Prostate gland (tissue), 2 donors: ENCODE measurements around the gene TMPRSS7. TPM values are rescaled to one million over a fixed set of nuclear protein-coding genes. Genes with fewer than 3 reads are reported as not detected.

Source experiments
- DNase-seq: peaks from one replicate; pipeline ENCODE4 v3.0.0-alpha.2; 2019; ENCODE audit warnings: low spot score
- H3K27ac ChIP-seq, 2 donors: fragments of 200-600 bp; sonication (generic); 2 replicates each; pipeline ENCODE4 v1.5.1; 2017 to 2019
- H3K27me3 ChIP-seq: fragments of 200-600 bp; sonication (generic); replicated peaks from 2 replicates; pipeline ENCODE4 v1.5.1; 2019; ENCODE audit not compliant: insufficient read depth
- H3K36me3 ChIP-seq, 2 donors: fragments of 200-600 bp; sonication (generic); 1 replicate in 1 of 2; 2 replicates in 1 of 2; pipeline versions ENCODE4 v1.5.1 to v1.8.1; 2017 to 2019
- H3K4me1 ChIP-seq: fragments of 200-600 bp; sonication (generic); replicated peaks from 2 replicates; pipeline ENCODE4 v1.5.1; 2019
- H3K4me3 ChIP-seq, 2 donors: fragments of 200-600 bp; sonication (generic); 2 replicates each; pipeline ENCODE4 v1.5.1; 2017 to 2019
- H3K9me3 ChIP-seq: fragments of 200-600 bp; sonication (generic); 2 replicates; pipeline ENCODE4 v1.5.1; 2017
- POLR2A ChIP-seq: fragments of 450-650 bp; IDR thresholded peaks from one replicate; pipeline ENCODE4 v1.6.1; 2016; ENCODE audit warnings: antibody characterized with exemption, mild to moderate bottlenecking
- POLR2AphosphoS5 ChIP-seq: sonication (generic); formaldehyde crosslinking; IDR thresholded peaks from one replicate; pipeline ENCODE4 v1.6.1; 2017; ENCODE audit warnings: antibody characterized with exemption
- WGBS: methylation state at CpG from one replicate; pipeline ENCODE4 v1.1.5; 2018; 5-methylcytosine and 5-hydroxymethylcytosine counted together
- intact Hi-C: fragments of 100-400 bp; cut with DNase I; formaldehyde crosslinking; loops from one replicate; pipeline ENCODE4 v1.14.2; 2022
- total RNA-seq, 2 donors: library from RNA; depleted of rRNA; stranded (reverse); fragments of >200 nt; gene quantifications; one replicate each; pipeline ENCODE4 v1.1.0, GENCODE V29; 2016
- TF ChIP-seq, protein P1 (sequence below), 4 experiments: fragments of 200-600 bp in 2 of 4; fragments of 450-650 bp in 2 of 4; sonication (generic) in 2 of 4; IDR thresholded peaks; 1 replicate in 3 of 4; 2 replicates in 1 of 4; pipeline ENCODE4 v1.5.1; 2016 to 2019; ENCODE audit warnings: antibody characterized with exemption in 4 of 4, mild to moderate bottlenecking in 2 of 4, moderate library complexity in 2 of 4

TMPRSS7 gene, protein sequence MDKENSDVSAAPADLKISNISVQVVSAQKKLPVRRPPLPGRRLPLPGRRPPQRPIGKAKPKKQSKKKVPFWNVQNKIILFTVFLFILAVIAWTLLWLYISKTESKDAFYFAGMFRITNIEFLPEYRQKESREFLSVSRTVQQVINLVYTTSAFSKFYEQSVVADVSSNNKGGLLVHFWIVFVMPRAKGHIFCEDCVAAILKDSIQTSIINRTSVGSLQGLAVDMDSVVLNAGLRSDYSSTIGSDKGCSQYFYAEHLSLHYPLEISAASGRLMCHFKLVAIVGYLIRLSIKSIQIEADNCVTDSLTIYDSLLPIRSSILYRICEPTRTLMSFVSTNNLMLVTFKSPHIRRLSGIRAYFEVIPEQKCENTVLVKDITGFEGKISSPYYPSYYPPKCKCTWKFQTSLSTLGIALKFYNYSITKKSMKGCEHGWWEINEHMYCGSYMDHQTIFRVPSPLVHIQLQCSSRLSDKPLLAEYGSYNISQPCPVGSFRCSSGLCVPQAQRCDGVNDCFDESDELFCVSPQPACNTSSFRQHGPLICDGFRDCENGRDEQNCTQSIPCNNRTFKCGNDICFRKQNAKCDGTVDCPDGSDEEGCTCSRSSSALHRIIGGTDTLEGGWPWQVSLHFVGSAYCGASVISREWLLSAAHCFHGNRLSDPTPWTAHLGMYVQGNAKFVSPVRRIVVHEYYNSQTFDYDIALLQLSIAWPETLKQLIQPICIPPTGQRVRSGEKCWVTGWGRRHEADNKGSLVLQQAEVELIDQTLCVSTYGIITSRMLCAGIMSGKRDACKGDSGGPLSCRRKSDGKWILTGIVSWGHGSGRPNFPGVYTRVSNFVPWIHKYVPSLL
- not detected for total RNA-seq

DNA sequence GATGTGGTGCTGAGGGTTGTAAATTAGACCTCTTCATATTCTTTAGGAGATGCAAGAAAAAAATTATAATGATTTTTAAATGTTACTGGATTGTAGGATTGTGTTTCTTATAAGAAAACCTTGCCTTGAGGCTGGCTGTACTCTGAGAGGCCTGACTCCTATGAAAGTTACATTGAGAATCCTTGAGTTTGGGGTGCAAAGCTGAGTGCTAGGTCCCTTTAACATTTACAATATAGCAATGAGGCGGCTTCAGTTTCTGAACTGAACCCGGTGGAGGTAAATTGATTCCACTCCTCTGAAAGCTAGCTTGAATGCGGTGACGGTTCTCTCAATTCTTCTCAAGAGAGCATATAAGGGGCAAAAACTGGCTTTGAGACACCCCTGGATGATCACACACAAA lies at the start of gene TMPRSS7:
Gene TMPRSS7 (plus strand): TSS at position 301 of the 400 bp plus-strand sequence. CDS start 110 bp downstream, outside the sequence.
- intact Hi-C loops: no loop called here
- H3K4me3 ChIP-seq: no peak within 1 kb of the TSS
- H3K27ac ChIP-seq: no peak within 1 kb of the TSS
- TF ChIP-seq, protein P1, sequence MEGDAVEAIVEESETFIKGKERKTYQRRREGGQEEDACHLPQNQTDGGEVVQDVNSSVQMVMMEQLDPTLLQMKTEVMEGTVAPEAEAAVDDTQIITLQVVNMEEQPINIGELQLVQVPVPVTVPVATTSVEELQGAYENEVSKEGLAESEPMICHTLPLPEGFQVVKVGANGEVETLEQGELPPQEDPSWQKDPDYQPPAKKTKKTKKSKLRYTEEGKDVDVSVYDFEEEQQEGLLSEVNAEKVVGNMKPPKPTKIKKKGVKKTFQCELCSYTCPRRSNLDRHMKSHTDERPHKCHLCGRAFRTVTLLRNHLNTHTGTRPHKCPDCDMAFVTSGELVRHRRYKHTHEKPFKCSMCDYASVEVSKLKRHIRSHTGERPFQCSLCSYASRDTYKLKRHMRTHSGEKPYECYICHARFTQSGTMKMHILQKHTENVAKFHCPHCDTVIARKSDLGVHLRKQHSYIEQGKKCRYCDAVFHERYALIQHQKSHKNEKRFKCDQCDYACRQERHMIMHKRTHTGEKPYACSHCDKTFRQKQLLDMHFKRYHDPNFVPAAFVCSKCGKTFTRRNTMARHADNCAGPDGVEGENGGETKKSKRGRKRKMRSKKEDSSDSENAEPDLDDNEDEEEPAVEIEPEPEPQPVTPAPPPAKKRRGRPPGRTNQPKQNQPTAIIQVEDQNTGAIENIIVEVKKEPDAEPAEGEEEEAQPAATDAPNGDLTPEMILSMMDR (IDR thresholded peaks at IDR 0.05): no peak
- TF ChIP-seq POLR2AphosphoS5: no peak
- 95% methylated on average over 4 of the region's 4 CpGs for WGBS
- H3K4me1 ChIP-seq: no peaks in the 10 kb centered on the region
- no peak for DNase-seq
- no peaks in the 10 kb centered on the region for H3K9me3 ChIP-seq
- no peaks in the 10 kb centered on the region for H3K36me3 ChIP-seq
- H3K27me3 ChIP-seq: no peaks in the 10 kb centered on the region

DNA sequence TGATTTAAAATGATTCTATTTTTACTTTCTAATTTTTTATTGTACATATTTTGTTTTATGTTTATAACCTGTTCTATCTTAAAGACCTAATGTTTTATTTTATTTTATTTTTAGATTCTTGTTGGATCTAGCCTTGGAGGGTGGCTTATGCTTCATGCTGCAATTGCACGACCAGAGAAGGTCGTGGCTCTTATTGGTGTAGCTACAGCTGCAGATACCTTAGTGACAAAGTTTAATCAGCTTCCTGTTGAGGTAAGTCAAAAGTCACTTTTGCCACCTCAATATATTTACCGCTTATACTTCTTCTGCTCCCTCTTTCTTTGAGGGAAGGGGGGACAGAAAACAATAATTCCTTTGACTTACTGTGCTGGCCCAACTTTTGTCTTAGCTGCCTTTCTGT lies 47.7 kb upstream of the TMPRSS7 start:
- WGBS: 91% methylated on average over 3 of the region's 3 CpGs
- TF ChIP-seq POLR2AphosphoS5 (no peak), POLR2A (no peak)
- TF ChIP-seq, protein P1 (IDR thresholded peaks at IDR 0.05): no peak
- Histone ChIP-seq H3K9me3 (no peaks in the 10 kb centered on the region), H3K27me3 (no peaks in the 10 kb centered on the region), H3K4me1 (no peaks in the 10 kb centered on the region), H3K27ac (no peak overlapping the region), H3K36me3 (no peaks in the 10 kb centered on the region), H3K4me3 (no peak overlapping the region)
- intact Hi-C loops: no loop called here
- no peak for DNase-seq

DNA sequence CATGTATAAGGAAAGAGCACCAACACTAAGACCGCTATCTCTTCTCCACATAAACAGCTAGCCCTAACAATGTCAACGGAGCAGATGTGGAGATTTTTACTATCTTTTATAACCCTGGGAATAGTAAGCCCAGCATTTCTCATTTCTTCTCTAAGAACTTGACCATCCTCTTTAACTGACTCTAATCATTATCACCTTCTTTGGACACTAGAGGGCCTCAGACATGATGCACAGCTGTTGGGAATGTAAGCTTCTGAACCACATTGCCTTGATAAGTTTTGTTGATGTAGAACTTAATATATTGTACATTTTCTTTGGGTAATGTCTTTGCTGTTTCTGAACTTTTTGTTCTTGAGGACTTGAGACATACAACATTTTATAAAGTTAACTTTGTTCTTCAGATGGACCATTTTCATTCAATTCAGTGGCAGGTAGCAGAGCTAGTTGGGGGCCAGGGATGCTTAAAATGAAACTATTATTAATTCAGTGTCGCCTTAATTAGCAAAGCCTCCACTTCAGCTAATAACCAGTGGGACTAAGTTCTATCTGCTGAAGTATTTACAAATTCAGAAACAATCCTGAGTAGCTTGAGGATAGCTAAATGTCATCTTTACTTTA lies 45.4 kb upstream of the TMPRSS7 start:
- Histone ChIP-seq H3K36me3 (no peaks in the 10 kb centered on the region), H3K4me3 (no peak overlapping the region), H3K27ac (no peak overlapping the region), H3K9me3 (no peaks in the 10 kb centered on the region), H3K4me1 (no peaks in the 10 kb centered on the region), H3K27me3 (no peaks in the 10 kb centered on the region)
- no peak for DNase-seq
- intact Hi-C loops: no loop called here
- TF ChIP-seq POLR2A (no peak), POLR2AphosphoS5 (peak; percentile 15)
- TF ChIP-seq, protein P1 (IDR thresholded peaks at IDR 0.05): peak in 3 of 4 experiments; percentile 41 to 75 (median 56)
- WGBS: 59% methylated on average over 3 of the region's 3 CpGs

DNA sequence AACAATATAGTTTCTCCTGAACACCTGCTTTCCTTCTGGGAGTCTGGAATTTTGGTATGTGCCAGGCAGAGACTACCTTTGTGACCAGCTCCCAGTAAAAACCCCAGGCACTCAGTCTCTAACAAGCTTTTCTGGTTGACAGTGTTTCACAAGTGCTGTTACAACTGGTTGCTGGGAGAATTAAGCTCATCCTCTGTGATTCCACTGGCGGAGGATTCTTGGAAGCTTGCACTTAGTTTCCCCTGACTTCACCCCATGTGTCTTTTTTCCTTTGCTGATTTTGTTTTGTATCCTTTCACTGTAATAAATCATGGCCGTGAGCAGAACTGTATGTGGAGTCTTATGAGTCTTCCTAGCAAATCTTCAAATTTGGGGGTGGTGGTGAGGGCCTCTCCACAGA lies 41.5 kb upstream of the TMPRSS7 start:
- intact Hi-C loops: no loop called here
- no peaks in the 10 kb centered on the region for H3K9me3 ChIP-seq
- H3K27ac ChIP-seq: no peak overlapping the region
- TF ChIP-seq POLR2AphosphoS5: no peak
- no peak for TF ChIP-seq POLR2A
- TF ChIP-seq, protein P1 (IDR thresholded peaks at IDR 0.05): no peak
- H3K4me1 ChIP-seq: no peaks in the 10 kb centered on the region
- no peak for DNase-seq
- H3K27me3 ChIP-seq: no peaks in the 10 kb centered on the region
- 79% methylated on average over 2 of the region's 2 CpGs for WGBS
- no peaks in the 10 kb centered on the region for H3K36me3 ChIP-seq
- no peak overlapping the region for H3K4me3 ChIP-seq
